H1 (cell line): ENCODE results near the gene TYW1B. TPM values are rescaled to one million over a fixed set of nuclear protein-coding genes. Genes with fewer than 3 reads are reported as not detected.
"Not testable (repeated sequence)": the region's sequence is repeated elsewhere in the genome, so short reads cannot be mapped to it uniquely, and the experiment has no call there.

Experiments used
- CTCF ChIA-PET: fragments of 300-600 bp; sonication (Branson Sonifier 250); formaldehyde crosslinking; loops from one replicate; lab custom pipeline; 2021; ENCODE audit not compliant: partially characterized antibody; lab: Charles Lee
- POLR2A ChIA-PET: fragments of 300-600 bp; sonication (Branson Sonifier 250); formaldehyde crosslinking; loops from one replicate; lab custom pipeline; 2021; ENCODE audit warnings: inconsistent platforms; ENCODE audit not compliant: partially characterized antibody; lab: Charles Lee
- DNase-seq, 2 experiments: peaks; one replicate each; pipeline versions ENCODE4 v3.0.0 to v3.0.0-alpha.2; 2010 to 2022; ENCODE audit warnings: low spot score in 2 of 2, low read depth in 1 of 2, mixed read lengths in 1 of 2
- FAIRE-seq: peaks from 2 replicates; lab custom pipeline; 2011; peaks lifted over from hg19 to GRCh38; lab: Jason Lieb, UNC
- H2AFZ ChIP-seq: 2 replicates; pipeline ENCODE4 v1.8.1; 2012; ENCODE audit warnings: low read length, inconsistent platforms
- H2AK5ac ChIP-seq: 2 replicates; pipeline ENCODE4 v1.6.1; 2013; ENCODE audit warnings: low read depth, low read length
- H2BK120ac ChIP-seq: replicated peaks from 2 replicates; pipeline ENCODE3; 2013; ENCODE audit warnings: low read depth, low read length, inconsistent platforms
- H2BK12ac ChIP-seq: 2 replicates; pipeline ENCODE4 v1.6.1; 2013; ENCODE audit warnings: low read depth, low read length
- H2BK15ac ChIP-seq: 2 replicates; pipeline ENCODE4 v1.6.1; 2013; ENCODE audit warnings: low read length
- H2BK20ac ChIP-seq: 2 replicates; pipeline ENCODE4 v1.6.1; 2013; ENCODE audit warnings: low read length
- H2BK5ac ChIP-seq: 2 replicates; pipeline ENCODE4 v1.6.1; 2013; ENCODE audit warnings: low read depth, low read length
- H3K14ac ChIP-seq: 2 replicates; pipeline ENCODE4 v1.6.1; 2013; ENCODE audit warnings: inconsistent platforms; ENCODE audit not compliant: insufficient read length
- H3K18ac ChIP-seq: 2 replicates; pipeline ENCODE4 v1.6.1; 2013; ENCODE audit warnings: low read length; ENCODE audit errors: extremely low read depth
- H3K23ac ChIP-seq: 2 replicates; pipeline ENCODE4 v1.6.1; 2013; ENCODE audit warnings: inconsistent platforms; ENCODE audit not compliant: insufficient read length
- H3K23me2 ChIP-seq: 2 replicates; pipeline ENCODE4 v1.6.1; 2013; ENCODE audit warnings: low read depth, low read length
- H3K27ac ChIP-seq: 2 replicates; pipeline ENCODE4 v1.6.1; 2011; ENCODE audit warnings: low read depth, low read length, inconsistent platforms
- H3K27me3 ChIP-seq, 4 experiments: replicated peaks in 1 of 4; 1 replicate in 1 of 4; 2 replicates in 3 of 4; pipeline versions ENCODE4 v1.6.1 to v1.8.1; 2011 to 2013; ENCODE audit warnings: low read length in 3 of 4, mild to moderate bottlenecking in 3 of 4, inconsistent platforms in 2 of 4, mixed read lengths in 2 of 4, moderate library complexity in 1 of 4; ENCODE audit not compliant: control insufficient read depth in 3 of 4, insufficient read depth in 3 of 4; ENCODE audit errors: extremely low read depth in 1 of 4
- H3K36me3 ChIP-seq, 4 experiments: 2 replicates each; pipeline versions ENCODE4 v1.6.1 to v1.8.1; 2011 to 2013; ENCODE audit warnings: mild to moderate bottlenecking in 4 of 4, low read length in 3 of 4, moderate library complexity in 2 of 4, control low read depth in 1 of 4, inconsistent platforms in 1 of 4; ENCODE audit not compliant: insufficient read depth in 4 of 4, control insufficient read depth in 2 of 4
- H3K4ac ChIP-seq: replicated peaks from 2 replicates; pipeline ENCODE3; 2013; ENCODE audit warnings: low read length, low read depth, mixed read lengths, inconsistent platforms; ENCODE audit not compliant: insufficient read length
- H3K4me1 ChIP-seq, 4 experiments: replicated peaks in 1 of 4; 1 replicate in 1 of 4; 2 replicates in 3 of 4; pipeline versions ENCODE4 v1.6.1 to v1.8.1; 2011 to 2013; ENCODE audit warnings: low read length in 3 of 4, inconsistent platforms in 2 of 4, mixed read lengths in 1 of 4; ENCODE audit not compliant: insufficient read depth in 4 of 4, control insufficient read depth in 3 of 4
- H3K4me2 ChIP-seq, 2 experiments: 2 replicates each; pipeline versions ENCODE4 v1.6.1 to v1.8.1; 2011 to 2013; ENCODE audit warnings: low read depth in 2 of 2, low read length in 2 of 2, control low read depth in 1 of 2, inconsistent platforms in 1 of 2, mild to moderate bottlenecking in 1 of 2; ENCODE audit not compliant: insufficient read depth in 1 of 2
- H3K4me3 ChIP-seq, 4 experiments: fragments of 200-600, 300-600 bp in 1 of 4; sonication (generic), shearing (Covaris generic), sonication (Bioruptor Twin) in 1 of 4; 2 replicates each; pipeline versions ENCODE4 v1.5.1 to v1.8.1; 2011 to 2016; ENCODE audit warnings: low read length in 4 of 4, low read depth in 3 of 4, control low read depth in 2 of 4, inconsistent platforms in 2 of 4, mild to moderate bottlenecking in 2 of 4, mixed read lengths in 1 of 4, moderate library complexity in 1 of 4; ENCODE audit not compliant: insufficient read depth in 2 of 4; ENCODE audit errors: extremely low read depth in 1 of 4
- H3K56ac ChIP-seq: replicated peaks from 2 replicates; pipeline ENCODE3; 2013; ENCODE audit warnings: low read depth, mild to moderate bottlenecking, mixed read lengths, low read length, inconsistent platforms; ENCODE audit not compliant: insufficient read length
- H3K79me1 ChIP-seq: 2 replicates; pipeline ENCODE4 v1.6.1; 2013; ENCODE audit warnings: low read depth, low read length, control low read depth
- H3K79me2 ChIP-seq, 2 experiments: 2 replicates each; pipeline versions ENCODE4 v1.6.1 to v1.8.1; 2012 to 2013; ENCODE audit warnings: low read length in 2 of 2, mild to moderate bottlenecking in 2 of 2, inconsistent platforms in 1 of 2; ENCODE audit not compliant: insufficient read depth in 2 of 2, control insufficient read depth in 1 of 2
- H3K9ac ChIP-seq, 4 experiments: replicated peaks in 1 of 4; 1 replicate in 1 of 4; 2 replicates in 3 of 4; pipeline versions ENCODE4 v1.6.1 to v1.8.1; 2011 to 2013; ENCODE audit warnings: low read depth in 3 of 4, low read length in 3 of 4, control low read depth in 2 of 4, mild to moderate bottlenecking in 2 of 4, moderate library complexity in 2 of 4, inconsistent platforms in 1 of 4; ENCODE audit errors: extremely low read depth in 1 of 4
- H3K9me3 ChIP-seq, 2 experiments: 2 replicates each; pipeline versions ENCODE4 v1.6.1 to v1.8.1; 2012 to 2013; ENCODE audit warnings: mild to moderate bottlenecking in 2 of 2, moderate library complexity in 2 of 2, control low read depth in 1 of 2, inconsistent platforms in 1 of 2, low read depth in 1 of 2, low read length in 1 of 2, mixed read lengths in 1 of 2; ENCODE audit not compliant: insufficient read depth in 2 of 2
- H4K20me1 ChIP-seq, 2 experiments: replicated peaks in 1 of 2; 2 replicates each; pipeline versions ENCODE3 to v1.8.1; 2011 to 2013; ENCODE audit warnings: inconsistent platforms in 2 of 2, low read length in 2 of 2, mild to moderate bottlenecking in 1 of 2; ENCODE audit not compliant: insufficient read depth in 2 of 2, control insufficient read depth in 1 of 2
- H4K5ac ChIP-seq: 2 replicates; pipeline ENCODE4 v1.6.1; 2013; ENCODE audit warnings: low read length, low read depth, mixed read lengths, inconsistent platforms; ENCODE audit not compliant: insufficient read length
- H4K8ac ChIP-seq: 2 replicates; pipeline ENCODE4 v1.8.0; 2013; ENCODE audit warnings: mild to moderate bottlenecking, moderate library complexity, low read length, inconsistent platforms; ENCODE audit not compliant: insufficient read depth; ENCODE audit errors: extremely low read depth
- H4K91ac ChIP-seq: replicated peaks from 2 replicates; pipeline ENCODE3; 2013; ENCODE audit warnings: low read length, mixed read lengths, inconsistent platforms; ENCODE audit not compliant: insufficient read length
- WGBS, 2 experiments: shearing (Covaris generic) in 1 of 2; methylation state at CpG; one replicate each; pipeline versions ENCODE4 v1.1.6 to v1.1.7; 2013 to 2015; ENCODE audit warnings: low lambda C conversion rate in 2 of 2, mixed read lengths in 2 of 2, inconsistent platforms in 1 of 2, low coverage in 1 of 2, missing lambda C conversion rate in 1 of 2; ENCODE audit not compliant: insufficient replicate concordance in 2 of 2, insufficient coverage in 1 of 2, insufficient read length in 1 of 2; ENCODE audit errors: extremely low coverage in 1 of 2, missing lambda C conversion rate in 1 of 2; 5-methylcytosine and 5-hydroxymethylcytosine counted together
- polyA plus RNA-seq, 7 experiments: library from polyadenylated mRNA; depleted of rRNA in 3 of 7; stranded (reverse) in 5 of 7; unstranded in 2 of 7; fragments of >200 nt in 5 of 7; fragments of 200-250 nt in 2 of 7; gene quantifications; 1 replicate in 5 of 7; 2 replicates in 1 of 7; 4 replicates in 1 of 7; pipeline versions ENCODE4 v1.2.1 to v1.2.3, GENCODE V29; 2011 to 2013; ENCODE audit warnings: missing spikeins in 2 of 7, mixed read lengths in 2 of 7
- total RNA-seq: library from RNA; stranded (reverse); fragmentation: NEBNext Ultra II Directional; extraction: Animal tissue kit (Norgen Biotek cat#: 25700); gene quantifications from 2 replicates; pipeline ENCODE4 v1.2.1, GENCODE V29; 2021

The TYW1B gene
- total and polyA plus RNA-seq, 2 of the 8 experiments (the other 6 are each of a cell fraction or from before 2014, with no cell fraction given) = 6.8 to 12.6 TPM

- H2AK5ac ChIP-seq, H3K23me2 ChIP-seq, CTCF ChIA-PET, H2BK15ac ChIP-seq, H3K4me1 ChIP-seq, H2BK20ac ChIP-seq, H3K14ac ChIP-seq, H4K5ac ChIP-seq, H3K4me2 ChIP-seq, POLR2A ChIA-PET, H3K4me3 ChIP-seq, H2BK120ac ChIP-seq, H4K91ac ChIP-seq, H3K27ac ChIP-seq, H3K79me1 ChIP-seq, H4K8ac ChIP-seq, H2BK12ac ChIP-seq, H2BK5ac ChIP-seq, H4K20me1 ChIP-seq, H3K9ac ChIP-seq, H3K36me3 ChIP-seq, H3K79me2 ChIP-seq, H3K23ac ChIP-seq, H3K18ac ChIP-seq, H3K9me3 ChIP-seq, H3K4ac ChIP-seq, H3K56ac ChIP-seq, DNase-seq, H2AFZ ChIP-seq, H3K27me3 ChIP-seq: not testable (repeated sequence)
- 87% methylated on average over 2 of the region's 2 CpGs; no CpG with 5 or more reads in 1 of the 2 experiments for WGBS, 2 experiments
- FAIRE-seq = peak; percentile 55
Observed at GRCh38 chr7:72772627-72773026, 55.4 kb downstream of the TYW1B start.

DNA sequence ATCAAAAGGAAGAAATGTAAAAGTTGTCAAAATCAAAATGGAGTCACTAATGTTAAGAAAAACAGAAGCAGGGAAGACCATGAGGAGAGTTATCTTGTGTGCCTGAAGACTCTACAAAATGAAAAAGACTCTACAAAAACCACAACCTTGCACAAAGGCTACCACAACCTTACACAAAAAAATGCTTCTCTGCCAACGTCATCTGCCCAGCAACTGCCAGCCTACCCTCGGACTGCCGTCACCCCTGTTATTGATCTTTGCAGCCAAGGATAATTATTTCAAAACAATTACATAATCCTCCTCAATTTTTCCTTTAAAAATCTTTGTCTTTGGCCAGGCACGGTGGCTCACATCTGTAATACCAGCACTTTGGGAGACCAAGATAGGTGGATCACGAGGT, 61.0 kb downstream of the TYW1B start:
- H3K56ac ChIP-seq, H2BK120ac ChIP-seq, H4K20me1 ChIP-seq, H3K23me2 ChIP-seq, H3K79me2 ChIP-seq, H3K9me3 ChIP-seq, H3K27ac ChIP-seq, H3K79me1 ChIP-seq, H2BK20ac ChIP-seq, H4K8ac ChIP-seq, DNase-seq, H3K23ac ChIP-seq, CTCF ChIA-PET, H3K36me3 ChIP-seq, H2BK12ac ChIP-seq, H2AFZ ChIP-seq, H3K18ac ChIP-seq, H2BK15ac ChIP-seq, H3K9ac ChIP-seq, H3K4me3 ChIP-seq, H3K14ac ChIP-seq, H3K4me2 ChIP-seq, H4K91ac ChIP-seq, H2BK5ac ChIP-seq, H3K4ac ChIP-seq, H4K5ac ChIP-seq, FAIRE-seq, H3K27me3 ChIP-seq, H3K4me1 ChIP-seq, H2AK5ac ChIP-seq: not testable (repeated sequence)
- WGBS, 2 experiments = 87% methylated on average over 5 of the region's 5 CpGs; no CpG with 5 or more reads in 1 of the 2 experiments
- POLR2A ChIA-PET = interaction anchor here (0.6 kb wide), 1 partner anchor 1639 kb away, joined by 4 read pairs; no protein-coding TSS in a partner anchor
